ENCODE measurements around the gene PHETA1. TPM values are rescaled to one million over a fixed set of nuclear protein-coding genes. Genes with fewer than 3 reads are reported as not detected.

The PHETA1 gene
- total RNA-seq: 7.6 and 9.9 TPM in 2 replicates

GRCh38 chr12:111368788-111369495 is at the start of gene PHETA1:
TSS of gene PHETA1 (minus strand) at chr12:111369095. CDS start at chr12:111363427, 5,668 bp downstream.

GRCh38 chr12:111405859-111406473 is 37.1 kb upstream of the PHETA1 start, which contains the start of gene SH2B3:
TSS of gene SH2B3 (plus strand) at chr12:111405923. CDS start at chr12:111418146, 12,223 bp downstream.

Other genes with a start within 250 kb of the PHETA1 start
- gene SH2B3, start 36.8 kb upstream of the PHETA1 start, total RNA-seq: 15.9 and 49.1 TPM in 2 replicates
- 29.3 and 42.8 TPM in 2 replicates for gene ATXN2, start 230.2 kb upstream of the PHETA1 start, total RNA-seq

All from smooth muscle cell of trachea (primary cell).